Left ventricle myocardium inferior (tissue), 1 donor: Measurements from ENCODE around the gene POLR1A. TPM values are rescaled to one million over a fixed set of nuclear protein-coding genes. Genes with fewer than 3 reads are reported as not detected.

ENCODE experiments used
- DNase-seq: peaks from one replicate; pipeline ENCODE4 v3.0.0-alpha.2; 2020
- H3K27ac ChIP-seq: fragments of 200-600 bp; replicated peaks from 2 replicates; pipeline ENCODE4 v1.8.0; 2021
- H3K27me3 ChIP-seq: fragments of 200-600 bp; 2 replicates; pipeline ENCODE4 v1.8.0; 2021; ENCODE audit warnings: low read depth
- H3K36me3 ChIP-seq: fragments of 200-600 bp; 2 replicates; pipeline ENCODE4 v1.8.0; 2021
- H3K4me1 ChIP-seq: fragments of 200-600 bp; 2 replicates; pipeline ENCODE4 v1.8.0; 2021
- H3K4me3 ChIP-seq: fragments of 200-600 bp; 2 replicates; pipeline ENCODE4 v1.8.0; 2021; ENCODE audit warnings: mild to moderate bottlenecking, moderate library complexity
- H3K9me3 ChIP-seq: fragments of 200-600 bp; replicated peaks from 2 replicates; pipeline ENCODE4 v1.8.0; 2021
- CTCF ChIP-seq: fragments of 200-600 bp; IDR thresholded peaks from 2 replicates; pipeline ENCODE4 v1.8.0; 2021; ENCODE audit warnings: antibody characterized with exemption, mild to moderate bottlenecking, borderline replicate concordance
- intact Hi-C: fragments of 100-400 bp; cut with micrococcal nuclease; formaldehyde crosslinking; loops from one replicate; pipeline ENCODE4 v1.11.0; 2022
- total RNA-seq: library from RNA; stranded (reverse); fragmentation: NEBNext Ultra II Directional; extraction: Animal tissue kit (Norgen Biotek cat#: 25700); gene quantifications from one replicate; pipeline ENCODE4 v1.2.1, GENCODE V29; 2021
- donor health status: DM: no; HTN: yes; CAD: no; lungs with severe emphysema.

POLR1A gene
- total RNA-seq, 1 donor from 2014 or later: 16.3 TPM

GRCh38 chr2:85999061-85999831 lies 106.4 kb downstream of the POLR1A start:
- TF ChIP-seq CTCF: no peak
- H3K4me3 ChIP-seq: no peak overlapping the region
- intact Hi-C loops: no loop called here

GRCh38 chr2:85998071-85998991 lies 107.4 kb downstream of the POLR1A start:
- DNase-seq: peak; percentile 45
- no peak for TF ChIP-seq CTCF
- Histone ChIP-seq H3K27me3 (no peaks in the 10 kb centered on the region), H3K4me1 (peaks cover 77% of the 10 kb centered on the region), H3K4me3 (no peak overlapping the region), H3K9me3 (peaks cover 10% of the 10 kb centered on the region), H3K36me3 (no peaks in the 10 kb centered on the region), H3K27ac (peak overlapping the region; percentile 82)
- intact Hi-C loops: no loop called here

More at GRCh38 chr2:85999061-85999831, 106.4 kb downstream of the POLR1A start:
- no peak for DNase-seq
- Histone ChIP-seq H3K9me3 (peaks cover 10% of the 10 kb centered on the region), H3K36me3 (no peaks in the 10 kb centered on the region), H3K4me1 (peaks cover 70% of the 10 kb centered on the region), H3K27ac (peak overlapping the region; percentile 82), H3K27me3 (no peaks in the 10 kb centered on the region)

- intact Hi-C loops: no loop called here
- no peak for TF ChIP-seq CTCF
- no peaks in the 10 kb centered on the region for H3K36me3 ChIP-seq
- H3K4me3 ChIP-seq: no peak overlapping the region
- peaks cover 10% of the 10 kb centered on the region for H3K9me3 ChIP-seq
- peaks cover 77% of the 10 kb centered on the region for H3K4me1 ChIP-seq
- peak overlapping the region; percentile 82 for H3K27ac ChIP-seq
- H3K27me3 ChIP-seq: no peaks in the 10 kb centered on the region
- DNase-seq: peak; percentile 40
Observed at GRCh38 chr2:85997017-85997970, 108.4 kb downstream of the POLR1A start.

- H3K27ac ChIP-seq: peak overlapping the region; percentile 82
- no peak for TF ChIP-seq CTCF
- H3K27me3 ChIP-seq: no peaks in the 10 kb centered on the region
- peaks cover 77% of the 10 kb centered on the region for H3K4me1 ChIP-seq
- H3K36me3 ChIP-seq: no peaks in the 10 kb centered on the region
- intact Hi-C loops: no loop called here
- no peak overlapping the region for H3K4me3 ChIP-seq
- H3K9me3 ChIP-seq: peaks cover 10% of the 10 kb centered on the region
- DNase-seq: no peak
Observed at GRCh38 chr2:85996591-85996990, 109.1 kb downstream of the POLR1A start.
